ENCODE measurements around the gene TMEM240.
"Not testable (repeated sequence)": the region's sequence is repeated elsewhere in the genome, so short reads cannot be mapped to it uniquely, and the experiment has no call there.

The TMEM240 gene

DNA sequence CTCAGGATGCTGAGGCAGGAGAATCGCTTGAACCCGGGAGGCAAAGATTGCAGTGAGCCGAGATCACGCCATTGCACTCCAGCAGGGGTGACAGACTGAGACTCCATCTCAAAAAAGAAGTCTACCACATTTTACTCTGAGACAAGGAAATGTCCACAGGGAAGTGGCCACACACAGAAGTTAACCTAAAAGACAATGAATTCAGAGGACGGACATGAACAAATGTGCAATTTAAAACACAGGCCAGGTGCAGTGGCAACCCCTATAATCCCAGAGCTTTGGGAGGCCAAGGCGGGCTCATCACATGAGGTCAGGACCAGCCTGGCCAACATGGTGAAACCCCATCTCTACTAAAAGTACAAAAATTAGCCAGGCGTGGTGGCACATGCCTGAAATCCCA, 17.3 kb upstream of the TMEM240 start:
- DNase-seq (ENCODE audit: low read depth), result not testable (repeated sequence)

GRCh38 chr1:1556961-1557360, 16.5 kb upstream of the TMEM240 start:
- DNase-seq (ENCODE audit: low read depth), result not testable (repeated sequence)

DNA sequence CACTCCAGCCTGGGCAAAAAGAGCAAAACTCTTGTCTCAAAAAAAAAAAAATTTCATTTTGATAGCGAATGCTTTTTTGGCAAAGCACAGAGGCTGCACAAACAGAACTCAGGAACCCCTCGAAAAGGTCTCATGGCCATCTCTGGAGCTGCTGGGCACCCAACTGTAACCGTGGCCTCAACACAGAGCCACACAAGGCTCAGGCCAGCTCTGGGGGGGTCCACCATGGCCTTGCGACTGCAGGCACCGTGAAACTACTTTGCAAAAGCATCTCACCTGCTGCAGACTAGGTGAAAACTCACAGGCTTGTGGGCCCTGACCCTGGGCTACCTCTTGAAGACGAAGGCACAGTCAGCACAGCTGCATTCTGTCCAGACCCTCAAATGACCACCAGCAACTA, 16.1 kb upstream of the TMEM240 start:
- DNase-seq (ENCODE audit: low read depth), result no peak

GRCh38 chr1:1554926-1555915, 14.8 kb upstream of the TMEM240 start:
- DNase-seq (ENCODE audit: low read depth), result no peak

- DNase-seq (ENCODE audit: low read depth), result no peak
These were observed 14.1 kb upstream of the TMEM240 start for GRCh38 chr1:1554550-1554925.

DNA sequence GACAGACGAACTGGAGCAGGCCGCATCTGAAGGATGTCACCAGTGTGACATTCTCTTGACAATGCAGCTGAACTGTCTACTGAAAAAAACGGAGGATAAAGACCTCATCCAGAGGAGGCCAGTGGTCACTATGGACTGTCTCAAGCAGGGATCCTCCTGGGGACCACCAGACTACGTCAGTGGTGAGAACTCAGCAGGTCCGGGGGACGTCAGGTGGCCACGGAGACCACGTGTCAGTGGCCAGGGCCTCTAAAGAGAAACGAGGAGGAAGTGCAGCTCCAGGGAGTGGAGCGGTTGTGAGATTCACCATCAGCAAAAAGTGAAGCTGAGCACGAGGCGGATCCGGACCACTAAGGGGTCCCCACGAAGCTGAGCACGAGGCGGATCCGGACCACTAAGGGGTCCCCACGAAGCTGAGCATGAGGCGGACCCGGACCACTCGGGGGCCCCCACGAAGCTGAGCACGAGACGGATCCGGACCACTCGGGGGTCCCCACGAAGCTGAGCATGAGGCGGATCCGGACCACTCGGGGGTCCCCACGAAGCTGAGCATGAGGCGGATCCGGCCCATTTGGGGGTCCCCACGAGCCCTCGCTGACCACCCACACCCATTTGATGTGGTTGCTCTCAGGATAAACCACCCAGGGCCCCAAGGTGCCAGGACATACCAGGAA, 13.5 kb upstream of the TMEM240 start:
- DNase-seq (ENCODE audit: low read depth), result no peak

GRCh38 chr1:1552263-1552639, 11.8 kb upstream of the TMEM240 start:
- DNase-seq (ENCODE audit: low read depth), result no peak

DNA sequence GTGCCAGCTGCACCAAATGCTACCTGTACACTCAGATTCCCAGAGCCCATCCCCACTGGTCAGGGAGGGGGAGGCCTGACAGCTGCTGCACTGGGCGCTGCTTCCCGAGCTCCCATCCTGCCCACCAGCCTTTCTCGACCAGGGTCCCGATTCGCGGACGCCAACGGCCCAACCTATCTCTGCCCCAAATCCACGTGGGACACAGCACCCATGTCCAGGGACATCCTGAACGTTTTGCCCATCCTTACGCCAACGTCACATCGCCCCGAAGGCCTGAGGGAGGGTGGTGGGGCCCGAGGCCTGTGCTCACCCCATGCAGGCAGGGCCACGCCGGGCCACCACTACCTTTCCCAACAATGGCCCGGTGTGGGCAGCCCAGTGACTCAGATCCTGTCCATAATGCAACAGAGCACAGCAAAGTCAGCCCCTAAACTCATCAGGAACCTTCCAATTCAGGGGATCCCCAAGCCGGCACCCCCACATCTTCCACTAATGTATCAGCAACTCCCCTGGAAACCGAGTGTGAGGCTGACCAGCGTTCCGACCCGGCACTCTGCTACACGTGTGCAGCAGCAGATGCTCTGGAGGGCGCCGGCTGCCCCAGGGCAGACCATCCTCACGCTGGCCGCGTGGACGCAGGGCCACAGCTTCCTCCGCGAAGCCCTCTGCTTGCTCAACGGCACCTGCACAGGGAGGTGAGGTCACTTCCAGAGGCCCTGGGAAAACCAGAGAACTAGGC, 11.3 kb upstream of the TMEM240 start:
- DNase-seq (ENCODE audit: low read depth), result no peak

DNA sequence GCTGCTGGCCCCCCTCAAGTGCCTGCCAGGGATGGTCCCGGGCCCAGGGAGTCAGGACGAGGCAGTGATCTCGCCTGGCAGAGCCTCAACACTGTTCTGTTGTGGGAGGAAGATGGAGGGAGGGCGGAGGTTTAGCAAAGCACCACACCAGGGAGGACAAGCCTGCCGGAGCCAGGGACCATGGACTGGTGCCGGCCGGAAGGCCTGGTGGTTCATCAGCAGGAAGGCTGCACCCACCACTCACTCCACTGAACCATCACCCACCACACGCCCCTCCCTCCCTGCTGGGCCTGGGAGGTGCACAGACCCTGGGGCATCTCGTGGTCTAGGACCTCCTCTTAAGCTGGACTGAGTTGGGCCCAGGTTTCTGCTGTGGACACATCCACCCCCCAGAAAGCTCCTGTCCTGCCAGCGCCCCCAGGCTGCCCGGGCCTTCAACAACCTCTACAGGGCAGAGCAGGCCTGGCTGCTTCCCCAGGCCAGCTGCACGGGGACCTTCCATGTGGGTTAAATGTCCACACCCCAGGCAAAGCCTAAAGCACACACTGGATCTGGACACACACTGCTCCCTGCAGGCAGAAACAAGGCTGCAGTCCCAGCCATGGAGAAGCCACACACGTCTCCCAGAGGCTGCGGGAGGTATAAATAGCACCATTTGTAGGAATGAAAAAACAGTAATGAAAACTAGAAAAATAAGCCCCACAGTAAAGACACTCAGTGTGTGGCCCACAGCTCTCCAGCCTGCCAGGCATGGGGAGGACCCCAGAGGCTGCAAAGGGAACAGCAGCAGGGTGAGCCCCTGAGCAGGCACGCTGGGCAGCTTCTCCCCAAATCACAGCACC, 10.4 kb upstream of the TMEM240 start:
- no peak for DNase-seq (ENCODE audit: low read depth)

- DNase-seq (ENCODE audit: low read depth), result no peak
These were observed 9.7 kb upstream of the TMEM240 start for GRCh38 chr1:1550087-1550486.

- DNase-seq (ENCODE audit: low read depth), result no peak
These were observed 8.2 kb upstream of the TMEM240 start for GRCh38 chr1:1548591-1548990.

GRCh38 chr1:1547476-1547875, 7.1 kb upstream of the TMEM240 start:
- DNase-seq (ENCODE audit: low read depth), result no peak

GRCh38 chr1:1547011-1547410, 6.6 kb upstream of the TMEM240 start:
- no peak for DNase-seq (ENCODE audit: low read depth)

- DNase-seq (ENCODE audit: low read depth), result no peak
These were observed 5.7 kb upstream of the TMEM240 start for GRCh38 chr1:1545946-1546737.

DNA sequence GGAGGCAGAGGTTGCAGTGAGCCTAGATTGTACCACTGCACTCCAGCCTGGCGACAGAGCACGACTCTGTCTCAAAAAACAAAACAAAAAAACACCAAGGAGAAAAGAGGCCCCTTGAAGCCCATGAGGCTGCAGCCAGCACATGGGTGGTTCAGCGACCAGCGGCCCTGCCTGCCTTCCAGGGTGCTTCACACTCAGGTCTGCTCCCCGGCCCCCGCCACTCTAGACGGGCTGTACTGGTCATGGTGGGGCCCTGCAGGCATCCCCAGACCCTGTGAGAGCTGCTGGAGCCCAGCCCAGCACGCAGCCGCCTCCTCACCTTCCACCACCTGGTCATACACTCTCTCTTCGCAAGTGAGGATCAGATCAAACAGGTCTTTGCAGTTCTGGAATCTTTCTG, 4.1 kb upstream of the TMEM240 start:
- DNase-seq (ENCODE audit: low read depth), result no peak

GRCh38 chr1:1543706-1544099, 3.3 kb upstream of the TMEM240 start:
- no peak for DNase-seq (ENCODE audit: low read depth)

DNA sequence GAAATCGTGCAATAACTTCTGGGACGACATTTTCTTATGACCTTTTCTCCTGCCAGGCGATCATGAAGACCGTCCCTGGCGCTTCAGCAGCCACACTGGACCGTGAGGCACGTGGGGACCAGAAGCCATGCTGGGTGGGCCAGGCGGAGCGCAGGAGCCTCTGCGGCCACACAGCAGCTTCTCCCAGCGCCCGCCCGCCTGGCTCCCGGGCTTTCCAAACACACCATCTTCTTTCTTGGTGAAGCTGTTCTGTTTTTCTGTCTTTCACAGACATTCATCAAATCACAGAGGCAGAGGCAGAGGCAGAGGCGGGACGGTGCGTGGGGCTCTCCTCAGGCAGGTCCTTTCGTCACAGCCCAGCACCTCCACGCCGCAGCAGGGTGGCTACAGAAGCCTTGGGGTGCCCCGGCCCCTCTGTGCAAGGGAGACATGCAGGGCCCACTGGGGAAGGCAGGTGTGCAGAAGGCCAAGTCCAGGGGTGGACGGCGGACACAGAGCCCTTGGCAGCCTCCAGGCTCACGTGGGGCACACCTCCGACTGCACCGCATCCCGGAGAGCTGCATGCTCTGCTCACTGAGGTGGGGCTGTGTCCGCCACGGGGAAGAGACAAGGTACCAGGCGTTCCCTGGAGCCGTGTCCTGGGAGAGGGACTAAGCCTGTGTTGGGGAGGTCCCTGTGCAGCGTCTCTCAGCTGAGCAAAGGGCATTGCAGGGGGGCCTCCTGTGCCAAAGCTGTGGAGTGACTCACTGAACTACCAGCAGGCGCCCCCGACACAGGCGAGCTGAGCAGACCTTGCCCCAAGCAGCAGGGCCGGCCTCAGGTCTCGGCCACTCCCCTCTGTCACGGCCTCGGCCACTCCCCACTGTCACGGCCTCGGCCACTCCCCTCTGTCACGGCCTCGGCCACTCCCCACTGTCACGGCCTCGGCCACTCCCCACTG, 2.6 kb upstream of the TMEM240 start:
- no peak for DNase-seq (ENCODE audit: low read depth)

- no peak for DNase-seq (ENCODE audit: low read depth)
These were observed 1.7 kb upstream of the TMEM240 start for GRCh38 chr1:1541956-1542765.

Measured in activated T-helper 1 cell treated with Interleukin-2 at 50 U/mL for 16 hours (primary cell).